Bronchial epithelial cell (primary cell): Measurements from ENCODE around the gene DUSP1. TPM values are rescaled to one million over a fixed set of nuclear protein-coding genes. Genes with fewer than 3 reads are reported as not detected.

Source experiments
- DNase-seq: peaks from one replicate; pipeline ENCODE4 v3.0.0-alpha.2; 2010; ENCODE audit warnings: low read depth
- FAIRE-seq: peaks from 2 replicates; lab custom pipeline; 2011; peaks lifted over from hg19 to GRCh38; lab: Jason Lieb, UNC
- H3K27me3 ChIP-seq: 2 replicates; pipeline ENCODE4 v1.5.1; 2011; ENCODE audit warnings: low read length; ENCODE audit not compliant: control insufficient read depth, insufficient read depth
- H3K36me3 ChIP-seq: 2 replicates; pipeline ENCODE4 v1.5.1; 2011; ENCODE audit warnings: low read length; ENCODE audit not compliant: control insufficient read depth, insufficient read depth
- H3K4me3 ChIP-seq: 2 replicates; pipeline ENCODE4 v1.5.1; 2011; ENCODE audit warnings: mild to moderate bottlenecking, low read depth, low read length, control low read depth
- CTCF ChIP-seq: IDR thresholded peaks from 2 replicates; pipeline ENCODE4 v1.5.1; 2011; ENCODE audit warnings: mild to moderate bottlenecking, moderate library complexity, low read length, control low read depth, inconsistent platforms; ENCODE audit not compliant: insufficient read depth, severe bottlenecking
- total RNA-seq: library from RNA; depleted of rRNA; stranded (reverse); fragments of >200 nt; gene quantifications from 2 replicates; pipeline ENCODE4 v1.2.1, GENCODE V29; 2014

DUSP1 gene
- total RNA-seq = 114 and 194 TPM in 2 replicates

GRCh38 chr5:172770675-172771438 is at the start of gene DUSP1:
DUSP1 (minus strand) TSS chr5:172771195; CDS start chr5:172770952, 243 bp downstream.
- FAIRE-seq (no peak), DNase-seq (peak; percentile 82)
- peaks cover 20% of the 10 kb centered on the region for H3K36me3 ChIP-seq
- TF ChIP-seq CTCF = peak; percentile 44
- peak within 1 kb of the TSS; percentile 86 for H3K4me3 ChIP-seq
- H3K27me3 ChIP-seq = no peaks in the 10 kb centered on the region

GRCh38 chr5:172820046-172820767 is 49.2 kb upstream of the DUSP1 start:
- Histone ChIP-seq H3K27me3 (no peaks in the 10 kb centered on the region), H3K4me3 (no peak overlapping the region), H3K36me3 (no peaks in the 10 kb centered on the region)
- peak; percentile 98 for FAIRE-seq
- TF ChIP-seq CTCF = no peak
- peak; percentile 99 for DNase-seq

GRCh38 chr5:172819569-172819968 is 48.6 kb upstream of the DUSP1 start:
- DNase-seq (no peak), FAIRE-seq (peak; percentile 32)
- Histone ChIP-seq H3K36me3 (no peaks in the 10 kb centered on the region), H3K4me3 (no peak overlapping the region), H3K27me3 (no peaks in the 10 kb centered on the region)
- TF ChIP-seq CTCF = no peak

- Histone ChIP-seq H3K4me3 (no peak overlapping the region), H3K36me3 (no peaks in the 10 kb centered on the region), H3K27me3 (no peaks in the 10 kb centered on the region)
- DNase-seq = no peak
- peak; percentile 28 for FAIRE-seq
- TF ChIP-seq CTCF = no peak
These were observed 47.1 kb upstream of the DUSP1 start for GRCh38 chr5:172818081-172818480.

- FAIRE-seq (no peak), DNase-seq (no peak)
- TF ChIP-seq CTCF = no peak
- Histone ChIP-seq H3K27me3 (no peaks in the 10 kb centered on the region), H3K4me3 (no peak overlapping the region), H3K36me3 (no peaks in the 10 kb centered on the region)
These were observed 46.7 kb upstream of the DUSP1 start for GRCh38 chr5:172817664-172818063.
